ENCODE data around the gene TSPAN32. TPM values are rescaled to one million over a fixed set of nuclear protein-coding genes. Genes with fewer than 3 reads are reported as not detected.

The TSPAN32 gene
- polyA plus RNA-seq, 1 experiment = 0.14 TPM

- ChIA-PET CTCF (no interaction called here), POLR2A (no interaction called here)
- no peak for TF ChIP-seq CTCF (IDR thresholded peaks at IDR 0.05; ENCODE audit: low read depth, low read length)
- no peak for DNase-seq (ENCODE audit: low read depth, low spot score)
- Histone ChIP-seq H3K9me3 (ENCODE audit: control insufficient read depth, insufficient read depth, low read length) (peaks cover 15% of the 10 kb centered on the region), H3K4me3 (ENCODE audit: low read depth, low read length) (no peak overlapping the region), H3K27ac (ENCODE audit: low read depth, low read length) (no peak overlapping the region), H3K27me3 (ENCODE audit: control insufficient read depth, insufficient read depth, low read length) (no peaks in the 10 kb centered on the region)
Observed at GRCh38 chr11:2327032-2327431, 25.2 kb downstream of the TSPAN32 start.

GRCh38 chr11:2328021-2328420 lies 26.2 kb downstream of the TSPAN32 start:
- peaks cover 15% of the 10 kb centered on the region for H3K9me3 ChIP-seq (ENCODE audit: control insufficient read depth, insufficient read depth, low read length)
- DNase-seq (ENCODE audit: low read depth, low spot score) = no peak
- no peak for TF ChIP-seq CTCF (IDR thresholded peaks at IDR 0.05; ENCODE audit: low read depth, low read length)
- POLR2A ChIA-PET = no interaction called here
- H3K4me3 ChIP-seq (ENCODE audit: low read depth, low read length) = no peak overlapping the region
- CTCF ChIA-PET = no interaction called here
- H3K27me3 ChIP-seq (ENCODE audit: control insufficient read depth, insufficient read depth, low read length) = no peaks in the 10 kb centered on the region
- H3K27ac ChIP-seq (ENCODE audit: low read depth, low read length) = no peak overlapping the region

GRCh38 chr11:2328656-2329354 lies 27.0 kb downstream of the TSPAN32 start:
- Histone ChIP-seq H3K27ac (ENCODE audit: low read depth, low read length) (no peak overlapping the region), H3K27me3 (ENCODE audit: control insufficient read depth, insufficient read depth, low read length) (no peaks in the 10 kb centered on the region), H3K4me3 (ENCODE audit: low read depth, low read length) (no peak overlapping the region), H3K9me3 (ENCODE audit: control insufficient read depth, insufficient read depth, low read length) (peaks cover 15% of the 10 kb centered on the region)
- POLR2A ChIA-PET = no interaction called here
- no peak for TF ChIP-seq CTCF (IDR thresholded peaks at IDR 0.05; ENCODE audit: low read depth, low read length)
- CTCF ChIA-PET = no interaction called here
- no peak for DNase-seq (ENCODE audit: low read depth, low spot score)

- H3K27ac ChIP-seq (ENCODE audit: low read depth, low read length) = no peak overlapping the region
- H3K27me3 ChIP-seq (ENCODE audit: control insufficient read depth, insufficient read depth, low read length) = no peaks in the 10 kb centered on the region
- peaks cover 15% of the 10 kb centered on the region for H3K9me3 ChIP-seq (ENCODE audit: control insufficient read depth, insufficient read depth, low read length)
- POLR2A ChIA-PET = no interaction called here
- DNase-seq (ENCODE audit: low read depth, low spot score) = no peak
- no peak overlapping the region for H3K4me3 ChIP-seq (ENCODE audit: low read depth, low read length)
- CTCF ChIA-PET = no interaction called here
- TF ChIP-seq CTCF (IDR thresholded peaks at IDR 0.05; ENCODE audit: low read depth, low read length) = no peak
Observed at GRCh38 chr11:2329551-2329950, 27.7 kb downstream of the TSPAN32 start.

- ChIA-PET CTCF (no interaction called here), POLR2A (no interaction called here)
- Histone ChIP-seq H3K27ac (ENCODE audit: low read depth, low read length) (no peak overlapping the region), H3K4me3 (ENCODE audit: low read depth, low read length) (no peak overlapping the region), H3K9me3 (ENCODE audit: control insufficient read depth, insufficient read depth, low read length) (peaks cover 15% of the 10 kb centered on the region), H3K27me3 (ENCODE audit: control insufficient read depth, insufficient read depth, low read length) (no peaks in the 10 kb centered on the region)
- no peak for TF ChIP-seq CTCF (IDR thresholded peaks at IDR 0.05; ENCODE audit: low read depth, low read length)
- no peak for DNase-seq (ENCODE audit: low read depth, low spot score)
Observed at GRCh38 chr11:2330696-2331095, 28.9 kb downstream of the TSPAN32 start.

Data from AG04450 (cell line).